Chondrocyte (in vitro differentiated cells): ENCODE results near the gene MT1F. TPM values are rescaled to one million over a fixed set of nuclear protein-coding genes. Genes with fewer than 3 reads are reported as not detected.
A peak's percentile ranks its signal among the peaks of the same experiment; 100 is the strongest.
"Not testable (repeated sequence)": the region's sequence is repeated elsewhere in the genome, so short reads cannot be mapped to it uniquely, and the experiment has no call there.

Source experiments
- DNase-seq: peaks from one replicate; pipeline ENCODE4 v3.0.0; 2021; ENCODE audit warnings: mixed read lengths, low spot score
- H3K27ac Mint-ChIP-seq: one replicate; pipeline ENCODE4 v1.8.0; 2021; ENCODE audit warnings: mild to moderate bottlenecking, moderate library complexity, mixed read lengths; ENCODE audit not compliant: unreplicated experiment
- H3K27me3 Mint-ChIP-seq: 2 replicates; pipeline ENCODE4 v1.8.0; 2021; ENCODE audit warnings: low read depth, mixed read lengths
- H3K36me3 Mint-ChIP-seq: 2 replicates; pipeline ENCODE4 v1.8.0; 2021; ENCODE audit warnings: low read depth, mixed read lengths
- H3K4me1 Mint-ChIP-seq: 2 replicates; pipeline ENCODE4 v1.8.0; 2021; ENCODE audit warnings: low read depth, mild to moderate bottlenecking, mixed read lengths
- H3K4me3 Mint-ChIP-seq: one replicate; pipeline ENCODE4 v1.8.0; 2021; ENCODE audit warnings: mild to moderate bottlenecking, moderate library complexity, mixed read lengths; ENCODE audit not compliant: unreplicated experiment
- H3K9me3 Mint-ChIP-seq: 2 replicates; pipeline ENCODE4 v1.8.0; 2021; ENCODE audit warnings: low read depth, mixed read lengths
- total RNA-seq: library from RNA; stranded (reverse); gene quantifications from 3 replicates; pipeline ENCODE4 v1.2.1, GENCODE V29; 2021
- TF ChIP-seq, protein P1 (sequence below): fragments of 200-600 bp; sonication (generic); IDR thresholded peaks from 2 replicates; pipeline ENCODE4 v1.5.0; 2021; ENCODE audit warnings: antibody characterized with exemption, mild to moderate bottlenecking, moderate library complexity

Gene MT1F
- total RNA-seq, 1 donor from 2014 or later, result 5.8 TPM

DNA sequence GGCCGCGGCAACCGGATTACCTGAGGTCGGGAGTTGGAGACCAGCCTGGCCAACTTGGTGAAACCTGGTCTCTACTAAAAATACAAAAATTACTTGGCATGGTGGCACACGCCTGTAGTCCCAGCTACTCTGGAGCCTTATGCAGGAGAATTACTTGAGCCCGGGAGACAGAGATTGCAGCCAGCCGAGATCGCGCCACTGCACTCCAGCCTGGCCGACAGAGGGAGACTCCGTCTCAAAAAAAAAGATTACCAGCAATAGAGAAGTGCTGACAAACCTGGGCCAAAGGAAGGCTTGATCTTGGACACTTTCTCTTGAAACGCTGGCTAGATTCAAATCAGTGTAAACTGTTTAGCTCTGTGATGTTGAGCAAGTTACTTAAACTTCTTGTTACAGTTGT is 16.2 kb downstream of the MT1F start:
- Mint-ChIP-seq H3K4me1 (peaks cover 11% of the 10 kb centered on the region), H3K36me3 (peaks cover 3% of the 10 kb centered on the region), H3K27ac (no peak overlapping the region), H3K4me3 (no peak overlapping the region), H3K9me3 (no peaks in the 10 kb centered on the region), H3K27me3 (peaks cover 23% of the 10 kb centered on the region)
- TF ChIP-seq, protein P1, sequence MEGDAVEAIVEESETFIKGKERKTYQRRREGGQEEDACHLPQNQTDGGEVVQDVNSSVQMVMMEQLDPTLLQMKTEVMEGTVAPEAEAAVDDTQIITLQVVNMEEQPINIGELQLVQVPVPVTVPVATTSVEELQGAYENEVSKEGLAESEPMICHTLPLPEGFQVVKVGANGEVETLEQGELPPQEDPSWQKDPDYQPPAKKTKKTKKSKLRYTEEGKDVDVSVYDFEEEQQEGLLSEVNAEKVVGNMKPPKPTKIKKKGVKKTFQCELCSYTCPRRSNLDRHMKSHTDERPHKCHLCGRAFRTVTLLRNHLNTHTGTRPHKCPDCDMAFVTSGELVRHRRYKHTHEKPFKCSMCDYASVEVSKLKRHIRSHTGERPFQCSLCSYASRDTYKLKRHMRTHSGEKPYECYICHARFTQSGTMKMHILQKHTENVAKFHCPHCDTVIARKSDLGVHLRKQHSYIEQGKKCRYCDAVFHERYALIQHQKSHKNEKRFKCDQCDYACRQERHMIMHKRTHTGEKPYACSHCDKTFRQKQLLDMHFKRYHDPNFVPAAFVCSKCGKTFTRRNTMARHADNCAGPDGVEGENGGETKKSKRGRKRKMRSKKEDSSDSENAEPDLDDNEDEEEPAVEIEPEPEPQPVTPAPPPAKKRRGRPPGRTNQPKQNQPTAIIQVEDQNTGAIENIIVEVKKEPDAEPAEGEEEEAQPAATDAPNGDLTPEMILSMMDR, result peak; percentile 78
- DNase-seq, result no peak

DNA sequence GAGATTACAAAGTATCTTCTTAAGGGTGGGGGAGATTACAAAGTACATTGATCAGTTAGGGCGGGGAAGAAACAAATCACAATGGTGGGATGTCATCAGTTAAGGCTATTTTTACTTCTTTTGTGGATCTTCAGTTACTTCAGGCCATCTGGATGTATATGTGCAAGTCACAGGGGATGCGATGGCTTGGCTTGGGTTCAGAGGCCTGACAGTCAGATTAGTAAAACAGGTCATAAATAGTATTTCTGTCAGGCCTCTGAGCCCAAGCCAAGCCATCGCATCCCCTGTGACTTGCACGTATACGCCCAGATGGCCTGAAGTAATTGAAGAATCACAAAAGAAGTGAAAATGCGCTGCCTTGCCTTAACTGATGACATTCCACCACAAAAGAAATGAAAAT is 16.8 kb downstream of the MT1F start:
- Mint-ChIP-seq H3K27me3 (peaks cover 17% of the 10 kb centered on the region), H3K4me1 (peaks cover 11% of the 10 kb centered on the region)
- H3K36me3 Mint-ChIP-seq, H3K4me3 Mint-ChIP-seq, DNase-seq, H3K27ac Mint-ChIP-seq, H3K9me3 Mint-ChIP-seq: not testable (repeated sequence)

DNA sequence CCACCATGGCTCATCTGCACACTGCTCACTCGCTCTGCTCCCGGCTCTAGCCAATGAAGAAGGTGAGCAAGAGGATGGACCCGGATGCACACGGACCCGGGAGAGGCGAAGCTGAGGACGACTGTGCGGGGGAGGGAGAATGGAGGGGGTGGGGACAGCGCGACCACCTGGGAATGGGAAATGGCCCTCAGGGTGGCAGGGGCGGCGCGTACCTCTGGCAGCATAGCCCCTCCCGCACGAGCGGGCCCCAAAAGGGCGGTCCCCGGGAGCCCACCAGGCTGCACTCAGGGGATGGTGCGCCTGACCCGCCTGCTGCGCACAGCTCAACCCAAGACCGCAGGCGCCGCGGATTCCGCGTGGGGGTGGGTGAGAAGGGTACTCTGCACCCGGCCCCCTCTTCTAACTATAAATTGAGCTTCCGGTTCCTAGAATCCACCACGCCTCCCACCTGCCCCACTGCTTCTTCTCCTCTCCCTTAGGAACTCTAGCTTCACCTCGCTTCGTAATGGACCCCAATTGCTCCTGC is 18.0 kb downstream of the MT1F start:
- TF ChIP-seq, protein P1, result no peak

DNA sequence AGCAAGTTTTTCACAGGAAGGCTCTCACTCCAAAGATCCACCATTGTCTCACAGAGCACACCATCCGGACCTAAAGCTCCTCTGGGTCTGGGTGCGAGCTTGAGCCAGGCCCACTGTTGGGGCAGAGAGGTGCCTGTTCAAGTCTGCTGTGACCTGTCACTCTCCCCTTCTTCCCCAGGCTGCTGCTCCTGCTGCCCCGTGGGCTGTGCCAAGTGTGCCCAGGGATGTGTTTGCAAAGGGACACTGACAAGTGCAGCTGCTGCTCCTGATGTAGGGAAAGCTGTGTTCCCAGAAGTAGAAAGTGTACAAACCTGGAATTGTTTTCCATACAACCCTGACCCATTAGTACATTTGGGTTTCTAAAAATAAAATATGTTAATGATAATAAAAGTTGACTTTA is 19.7 kb downstream of the MT1F start:
- H3K4me1 Mint-ChIP-seq, result peaks cover 20% of the 10 kb centered on the region
- peaks cover 3% of the 10 kb centered on the region for H3K36me3 Mint-ChIP-seq
- no peak overlapping the region for H3K4me3 Mint-ChIP-seq
- TF ChIP-seq, protein P1, result no peak
- H3K9me3 Mint-ChIP-seq, result no peaks in the 10 kb centered on the region
- peaks cover 11% of the 10 kb centered on the region for H3K27me3 Mint-ChIP-seq
- DNase-seq, result no peak
- no peak overlapping the region for H3K27ac Mint-ChIP-seq

More for the DNA sequence above, 18.0 kb downstream of the MT1F start:
- H3K27me3 Mint-ChIP-seq, result peaks cover 11% of the 10 kb centered on the region
- H3K4me1 Mint-ChIP-seq, result peaks cover 11% of the 10 kb centered on the region
- no peak for DNase-seq
- H3K36me3 Mint-ChIP-seq, result peaks cover 3% of the 10 kb centered on the region
- no peaks in the 10 kb centered on the region for H3K9me3 Mint-ChIP-seq
- H3K4me3 Mint-ChIP-seq, result peak overlapping the region; percentile 38
- H3K27ac Mint-ChIP-seq, result no peak overlapping the region

DNA sequence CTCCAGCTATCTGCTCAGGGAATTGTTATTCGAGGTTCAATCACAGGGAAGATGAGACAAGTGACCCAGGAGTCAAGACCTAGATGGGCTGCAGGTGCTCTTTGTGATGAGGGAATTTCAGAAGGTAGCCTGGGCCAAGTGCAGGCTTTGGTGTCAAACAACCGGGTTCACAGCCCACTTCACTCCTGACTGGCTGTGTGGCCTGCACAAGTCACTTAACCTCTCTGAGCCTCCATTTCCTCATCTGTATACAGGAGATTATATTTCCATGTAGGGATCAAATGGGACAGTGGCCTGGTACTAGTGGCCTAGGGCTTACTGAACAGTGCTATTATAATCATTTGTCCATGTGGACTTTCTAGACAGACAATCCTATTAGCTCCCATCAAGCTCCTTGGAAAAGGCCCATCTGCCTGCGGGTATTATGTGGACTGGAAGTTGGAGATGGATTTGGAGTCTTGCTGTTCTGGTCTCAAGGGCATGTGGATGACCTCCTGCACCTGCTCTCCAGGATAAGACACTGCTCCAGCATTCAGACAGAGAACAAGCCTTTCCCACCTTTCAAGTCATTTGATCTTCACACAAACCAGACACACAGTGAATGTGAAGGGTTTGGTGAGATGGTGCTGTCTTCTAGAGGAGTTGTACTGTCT is 21.4 kb downstream of the MT1F start:
- TF ChIP-seq, protein P1, result no peak
- Mint-ChIP-seq H3K4me3 (no peak overlapping the region), H3K4me1 (peaks cover 37% of the 10 kb centered on the region), H3K27me3 (peaks cover 11% of the 10 kb centered on the region), H3K27ac (no peak overlapping the region), H3K9me3 (no peaks in the 10 kb centered on the region), H3K36me3 (peaks cover 3% of the 10 kb centered on the region)
- no peak for DNase-seq

DNA sequence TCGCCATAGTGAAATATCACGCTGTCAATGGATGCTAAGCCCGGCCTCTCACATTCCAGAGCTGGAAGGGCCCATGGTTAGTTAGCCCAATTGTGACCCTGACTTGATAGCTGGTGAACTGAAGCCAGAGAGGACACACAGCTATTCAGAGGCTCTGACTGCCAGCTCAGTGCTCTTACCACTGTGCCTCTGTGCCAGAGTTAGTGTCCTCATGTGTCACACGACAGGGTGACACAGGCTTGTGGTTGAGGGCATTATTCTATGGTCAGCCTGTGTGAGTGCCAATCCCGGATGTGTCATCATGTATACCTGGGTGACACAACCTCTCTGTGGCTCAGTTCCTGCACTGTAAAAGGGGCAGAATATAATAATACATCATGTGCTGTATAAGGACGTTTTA is 22.1 kb downstream of the MT1F start:
- Mint-ChIP-seq H3K27ac (no peak overlapping the region), H3K4me1 (peaks cover 41% of the 10 kb centered on the region), H3K36me3 (peaks cover 3% of the 10 kb centered on the region), H3K9me3 (no peaks in the 10 kb centered on the region), H3K27me3 (peaks cover 11% of the 10 kb centered on the region), H3K4me3 (no peak overlapping the region)
- no peak for DNase-seq
- TF ChIP-seq, protein P1, result no peak
